CD4-positive, alpha-beta T cell treated with Interleukin-6 at 100 ng/mL for 8 hours (primary cell): ENCODE measurements around the gene TPT1.
"Not testable (repeated sequence)": the region's sequence is repeated elsewhere in the genome, so short reads cannot be mapped to it uniquely, and the experiment has no call there.

ENCODE experiments used
- DNase-seq: peaks from one replicate; pipeline ENCODE4 v3.0.0-alpha.2; 2020; ENCODE audit warnings: mixed read lengths, low spot score

TPT1 gene

DNA sequence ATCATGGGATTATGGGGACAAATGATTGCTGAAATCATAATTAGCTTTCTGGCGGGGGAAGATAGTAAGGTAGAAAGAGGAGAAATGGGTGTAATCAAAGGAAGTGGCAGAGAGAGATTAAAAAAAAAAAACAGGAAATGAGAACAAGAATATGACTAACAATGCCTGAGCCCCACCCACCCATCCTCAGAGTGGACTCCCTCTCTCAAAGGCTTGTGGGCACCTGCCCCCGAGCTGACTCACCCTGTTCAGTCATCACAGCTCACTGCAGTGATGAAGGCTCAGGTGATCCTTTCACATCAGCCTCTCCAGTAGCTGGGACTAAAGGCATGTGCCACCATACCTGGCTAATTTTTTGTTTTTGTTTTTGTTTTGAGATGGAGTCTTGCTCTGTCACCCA, 26.4 kb upstream of the TPT1 start:
- peak; percentile 95 for DNase-seq

DNA sequence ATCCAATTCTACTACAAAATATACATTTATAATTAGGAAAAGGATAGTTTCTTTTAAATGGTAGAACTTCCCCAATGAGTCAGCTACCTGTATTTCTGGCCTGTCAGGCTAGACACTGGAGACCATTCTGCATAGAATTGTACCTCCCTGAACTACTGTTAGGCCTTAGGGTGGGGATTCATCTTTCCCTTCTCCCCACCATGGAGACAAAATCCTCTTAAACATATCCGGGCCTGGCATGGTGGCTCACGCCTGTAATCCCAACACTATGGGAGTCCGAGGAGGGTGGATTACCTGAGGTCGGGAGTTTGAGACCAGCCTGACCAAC, 24.5 kb upstream of the TPT1 start:
- DNase-seq, result no peak

DNA sequence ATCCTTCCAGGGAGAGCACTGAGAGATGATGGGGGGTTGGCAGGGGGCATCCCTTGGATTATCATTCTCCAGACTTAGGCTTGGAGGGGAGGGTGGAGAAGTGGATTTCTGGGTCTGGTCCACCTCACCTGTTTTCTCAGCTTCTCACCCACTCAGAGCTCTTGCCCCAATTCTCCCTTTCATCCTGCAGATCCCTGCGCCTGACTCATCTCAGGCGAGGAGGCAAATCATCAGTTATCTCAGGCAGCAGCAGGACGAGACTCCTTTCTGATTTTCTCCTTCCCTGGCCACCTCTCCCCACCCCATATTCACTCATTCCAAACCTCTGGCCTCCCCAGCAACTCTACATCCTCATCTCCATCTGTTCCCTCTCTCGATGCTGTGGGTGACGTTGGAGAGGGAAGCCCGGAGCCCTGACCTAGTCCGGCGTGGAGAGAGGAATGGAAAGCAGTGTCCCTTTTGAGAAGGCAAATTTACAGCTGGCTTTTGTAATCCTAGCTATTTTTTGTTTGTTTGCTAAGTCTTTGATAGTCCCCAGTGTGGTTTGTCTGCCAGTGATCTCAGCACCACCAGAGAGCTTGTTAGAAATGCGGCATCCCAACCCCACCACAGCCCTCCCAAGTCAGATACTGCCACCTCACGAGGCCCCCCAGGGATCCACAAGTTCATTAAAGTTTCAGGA, 24.0 kb upstream of the TPT1 start:
- no peak for DNase-seq

DNA sequence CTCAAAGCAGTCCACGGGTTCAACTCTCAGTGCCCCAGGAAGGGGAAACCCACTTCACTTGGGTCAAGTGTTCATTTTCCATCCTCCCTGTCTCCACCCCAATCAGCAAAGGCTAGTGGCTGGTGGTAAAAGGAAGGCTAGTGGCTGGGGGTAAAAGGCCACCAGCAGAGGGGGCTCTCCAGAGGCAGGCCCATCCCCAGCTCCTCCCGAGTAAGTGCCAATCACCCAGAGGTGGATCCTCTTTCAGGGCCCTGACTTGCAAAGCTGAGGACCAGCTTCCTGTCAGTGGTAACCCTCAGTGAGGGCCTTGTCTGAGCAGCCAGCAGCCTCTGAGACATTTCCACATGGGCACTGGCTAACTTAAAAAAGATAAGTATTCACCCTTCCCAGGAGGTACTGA, 22.0 kb upstream of the TPT1 start:
- no peak for DNase-seq

DNA sequence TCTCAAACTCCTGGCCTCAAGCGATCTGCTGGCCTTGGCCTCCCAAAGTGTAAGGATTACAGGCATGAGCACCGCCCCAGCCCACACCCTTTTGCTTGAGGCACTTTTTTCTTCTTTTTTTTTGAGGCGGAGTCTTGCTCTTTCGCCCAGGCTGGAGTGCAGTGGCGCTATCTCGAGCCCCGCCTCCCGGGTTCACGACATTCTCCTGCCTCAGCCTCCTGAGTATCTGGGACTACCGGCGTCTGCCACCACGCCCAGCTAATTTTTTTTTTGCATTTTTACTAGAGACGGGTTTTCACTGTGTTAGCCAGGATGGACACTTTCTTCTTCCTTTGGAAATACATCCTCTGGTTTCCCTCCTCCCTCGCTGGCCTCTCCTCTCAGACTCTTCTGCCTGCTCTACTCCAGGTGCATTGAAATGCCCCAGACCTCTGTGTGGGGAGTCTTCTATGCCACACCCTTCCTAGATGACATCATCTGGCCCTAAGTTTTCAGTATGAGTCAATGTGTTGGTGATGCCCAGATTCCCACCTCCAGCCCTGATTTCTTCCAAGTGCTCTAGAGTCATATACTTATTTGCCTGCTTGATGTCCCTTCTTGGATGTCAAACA, 20.7 kb upstream of the TPT1 start:
- no peak for DNase-seq

DNA sequence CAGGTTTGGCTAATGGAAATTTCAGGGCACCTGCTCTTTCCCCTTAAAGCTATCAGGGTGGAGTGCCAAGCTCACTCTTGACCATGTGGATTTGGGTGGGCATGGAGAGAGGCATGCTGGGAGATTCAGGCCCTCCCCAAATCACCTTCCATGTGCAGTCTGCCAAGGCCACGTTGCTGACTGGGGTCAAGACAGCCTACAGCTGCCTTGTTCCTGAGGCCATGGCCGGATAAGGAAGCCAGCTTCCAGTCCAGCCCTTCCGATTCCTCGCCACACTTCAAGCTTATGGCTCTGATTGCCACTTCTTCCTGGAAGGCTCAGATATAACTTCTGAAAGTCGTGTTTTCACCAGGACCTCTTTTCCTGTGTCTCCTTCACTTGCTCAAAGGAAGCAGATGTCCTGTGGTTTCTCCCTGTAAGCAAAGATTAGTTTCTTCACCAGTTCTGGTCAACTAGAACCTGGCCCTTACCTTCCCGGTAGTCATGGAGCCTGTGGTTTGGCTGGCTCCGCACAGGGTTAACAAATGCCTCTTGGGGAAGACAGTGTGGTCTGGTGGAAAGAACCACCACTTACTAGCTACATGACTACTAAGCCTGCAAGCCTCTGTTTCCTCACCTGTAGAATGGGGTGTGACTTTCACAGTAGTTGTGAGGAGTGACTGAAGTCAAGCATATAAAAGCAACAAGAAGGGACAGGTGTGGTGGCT, 16.1 kb upstream of the TPT1 start:
- DNase-seq, result no peak

DNA sequence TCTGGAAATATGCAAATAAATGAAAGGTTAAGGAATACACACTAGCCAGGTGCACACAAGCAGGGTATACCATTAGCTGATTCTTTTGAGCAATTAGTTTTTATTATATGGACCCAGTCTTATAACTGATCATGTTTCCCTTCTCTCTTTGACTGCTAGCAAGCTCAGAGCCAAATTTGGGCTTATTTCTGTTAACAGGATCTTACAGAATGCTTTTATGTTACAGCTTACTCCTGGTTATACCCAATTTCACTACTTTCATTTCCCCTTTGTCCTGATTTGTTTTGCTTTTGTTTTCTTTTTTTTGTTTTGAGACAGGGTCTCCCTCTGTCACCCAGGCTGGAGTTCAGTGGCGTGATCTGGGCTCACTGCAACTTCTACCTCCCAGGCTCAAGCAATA, 12.9 kb upstream of the TPT1 start:
- DNase-seq, result no peak

GRCh38 chr13:45352031-45352430, 11.0 kb upstream of the TPT1 start:
- DNase-seq, result no peak

GRCh38 chr13:45350152-45350551, 9.2 kb upstream of the TPT1 start:
- DNase-seq, result no peak

- no peak for DNase-seq
Observed at GRCh38 chr13:45349438-45349837, 8.5 kb upstream of the TPT1 start.

- not testable (repeated sequence) for DNase-seq
Observed at GRCh38 chr13:45344064-45344463, 3.1 kb upstream of the TPT1 start.

DNA sequence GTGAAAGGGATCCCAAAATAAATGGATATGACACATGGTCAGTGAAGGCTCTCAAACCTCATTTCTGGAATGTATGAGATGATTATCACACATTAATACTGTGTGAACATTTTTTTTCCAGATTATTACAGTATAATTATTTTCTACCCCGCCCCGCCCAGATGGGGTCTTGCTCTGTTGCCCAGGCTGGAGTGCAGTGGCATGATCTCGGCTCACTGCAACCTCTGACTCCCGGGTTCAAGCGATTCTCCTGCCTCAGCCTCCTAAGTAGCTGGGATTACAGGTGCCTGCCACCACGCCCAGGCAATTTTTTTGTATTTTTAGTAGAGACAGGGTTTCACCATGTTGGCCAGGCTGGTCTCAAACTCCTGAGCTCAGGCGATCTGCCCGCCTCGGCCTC, 2.1 kb upstream of the TPT1 start:
- not testable (repeated sequence) for DNase-seq

DNA sequence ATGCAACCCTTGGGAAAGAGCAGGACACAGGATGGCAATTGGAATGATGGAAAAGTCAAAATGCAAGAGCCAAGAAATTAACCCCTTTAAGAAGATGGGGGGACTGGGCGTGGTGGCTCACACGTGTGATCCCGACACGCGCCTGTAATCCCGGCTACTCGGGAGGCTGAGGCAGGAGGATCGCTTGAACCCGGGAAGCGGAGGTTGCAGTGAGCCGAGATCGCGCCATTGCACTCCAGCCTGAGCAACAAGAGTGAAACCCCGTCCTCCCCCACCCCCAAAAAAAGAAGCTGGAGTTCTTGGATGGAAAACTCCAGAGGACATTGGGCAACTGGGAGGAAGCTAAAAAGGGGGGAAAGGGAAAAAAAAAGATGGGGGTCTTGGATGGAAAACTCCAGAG, 1.7 kb upstream of the TPT1 start:
- not testable (repeated sequence) for DNase-seq

DNA sequence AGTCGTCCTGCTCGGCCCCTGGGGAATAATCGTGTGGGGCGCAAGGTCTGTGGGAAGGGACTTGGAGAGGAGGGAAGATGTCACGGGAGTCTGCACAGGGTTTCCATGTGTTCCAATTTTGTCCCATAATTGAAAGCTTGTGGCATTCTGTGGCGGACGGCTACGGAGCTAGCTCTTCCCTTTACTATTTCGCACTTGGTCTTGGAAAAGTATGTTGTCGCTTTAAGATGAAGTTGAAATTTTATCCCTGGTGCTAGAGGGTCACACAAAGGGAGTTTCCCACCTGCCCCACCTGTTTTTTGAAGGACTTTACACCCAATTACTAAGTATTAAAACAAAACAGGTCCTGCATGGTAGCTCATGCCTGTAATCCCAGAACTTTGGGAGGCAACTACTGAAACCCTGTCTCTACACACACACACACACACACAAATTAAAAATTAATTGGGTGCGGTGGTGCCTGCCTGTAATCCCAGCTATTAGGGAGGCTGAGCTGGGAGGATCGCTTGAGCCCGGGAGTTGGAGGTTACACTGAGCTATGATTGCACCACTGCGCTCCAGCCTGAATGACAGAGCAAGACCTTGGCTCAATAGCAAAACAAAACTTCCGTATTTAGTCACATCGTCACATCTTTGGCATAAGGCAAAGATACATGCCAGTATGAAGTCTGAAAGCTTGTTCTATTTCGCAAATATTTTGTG, 967 bp upstream of the TPT1 start:
- DNase-seq, result no peak

DNA sequence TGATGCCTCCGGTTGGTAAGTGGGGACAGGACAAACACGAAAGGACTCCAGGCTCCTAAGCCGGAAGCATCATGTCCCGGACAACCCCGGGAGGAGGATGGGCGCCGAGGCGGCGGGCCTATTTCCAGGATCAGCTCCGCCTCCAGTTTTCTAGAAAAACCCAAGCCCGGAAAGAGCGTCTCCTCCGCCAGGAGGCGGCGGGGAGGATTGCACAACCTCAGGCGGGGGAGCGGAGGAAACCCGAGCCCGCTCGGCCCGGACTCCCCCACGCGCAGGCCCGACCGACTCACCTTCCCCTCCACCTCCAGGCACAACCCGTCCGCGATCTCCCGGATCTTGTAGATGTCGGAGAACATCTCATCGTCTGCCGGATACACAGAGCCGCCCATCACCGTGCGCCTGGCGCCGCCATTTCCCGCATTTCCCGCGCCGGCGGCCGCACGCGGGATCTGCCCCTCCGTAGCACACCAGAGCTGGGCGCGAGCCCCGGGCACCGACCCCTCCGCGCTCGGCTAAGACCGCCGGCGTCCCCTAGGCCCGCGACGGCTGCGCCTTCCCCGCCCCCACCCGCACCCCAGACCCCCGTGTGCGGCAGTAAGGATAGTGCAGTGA, 455 bp downstream of the TPT1 start:
- DNase-seq, result peak; percentile 76

DNA sequence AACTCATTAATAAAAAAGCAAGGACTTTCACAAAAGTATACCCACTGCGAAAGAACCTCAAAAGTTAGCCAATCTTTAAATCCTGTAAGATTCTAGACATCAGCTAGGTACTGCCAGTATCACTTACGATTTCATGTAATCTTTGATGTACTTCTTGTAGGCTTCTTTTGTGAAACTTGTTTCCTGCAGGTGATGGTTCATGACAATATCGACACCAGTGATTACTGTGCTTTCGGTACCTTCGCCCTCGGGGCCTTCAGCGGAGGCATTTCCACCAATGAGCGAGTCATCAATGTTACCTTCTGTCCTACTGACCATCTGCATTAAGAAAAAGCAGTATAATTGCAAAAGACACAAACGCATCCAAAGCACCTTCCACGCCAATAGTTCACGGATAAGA, 1.1 kb downstream of the TPT1 start:
- DNase-seq, result peak; percentile 14

DNA sequence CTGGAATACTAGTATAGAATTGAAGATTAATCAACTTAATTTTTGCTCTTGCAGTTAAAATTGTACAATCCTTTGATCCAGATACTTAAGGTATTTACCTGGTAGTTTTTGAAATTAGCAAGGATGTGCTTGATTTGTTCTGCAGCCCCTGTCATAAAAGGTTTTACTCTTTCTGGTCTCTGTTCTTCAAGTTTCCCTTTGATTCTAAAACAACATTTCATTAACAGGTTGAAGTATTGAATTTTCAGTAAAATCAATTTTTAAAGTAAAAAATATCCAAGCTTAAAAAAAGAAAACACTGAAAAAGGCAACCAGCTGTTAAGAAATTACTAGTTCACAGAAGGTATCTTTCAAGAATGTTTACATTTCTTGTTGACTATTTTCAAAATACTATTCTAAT, 1.6 kb downstream of the TPT1 start:
- no peak for DNase-seq

- no peak for DNase-seq
Observed at GRCh38 chr13:45337803-45338202, 3.2 kb downstream of the TPT1 start.

GRCh38 chr13:45337395-45337794, 3.6 kb downstream of the TPT1 start:
- no peak for DNase-seq

DNA sequence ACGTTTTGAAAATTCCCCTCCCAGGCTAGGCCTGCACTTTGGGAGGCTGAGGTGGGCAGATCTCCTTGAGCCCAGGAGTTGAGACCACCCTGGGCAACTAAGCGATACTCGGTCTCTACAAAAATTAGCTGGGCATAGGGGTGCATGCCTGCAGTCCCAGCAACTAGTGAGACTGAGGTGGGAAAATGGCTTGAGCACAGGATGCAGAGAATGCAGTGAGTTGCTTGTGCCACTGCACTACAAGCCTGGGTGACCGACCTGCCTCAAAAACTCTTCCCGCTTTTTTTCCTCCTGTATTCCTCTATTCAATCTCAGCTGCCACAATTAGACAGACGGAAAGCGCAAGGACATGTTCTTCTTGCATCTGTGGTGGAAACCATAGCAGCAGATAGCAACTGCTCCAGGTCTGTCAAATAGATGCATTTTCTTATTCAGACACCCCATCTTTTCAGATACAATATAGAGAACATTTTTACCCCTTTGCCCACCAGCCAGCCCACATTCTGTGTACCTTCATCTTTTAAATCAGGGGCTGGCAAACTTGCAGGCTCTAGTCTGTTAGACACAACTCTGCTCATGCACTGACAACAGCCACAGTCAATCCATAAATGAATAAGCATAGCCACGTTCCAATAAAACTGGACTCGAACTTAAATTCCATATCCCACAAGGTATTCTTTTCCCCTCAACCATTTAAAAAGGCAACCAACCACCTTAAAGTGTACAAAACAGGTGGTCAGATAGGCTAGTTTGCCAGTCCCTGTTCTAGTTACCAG, 4.8 kb downstream of the TPT1 start:
- DNase-seq, result no peak

GRCh38 chr13:45335397-45336024, 5.5 kb downstream of the TPT1 start:
- no peak for DNase-seq
